ENCODE results near the gene CCDC142. TPM values are rescaled to one million over a fixed set of nuclear protein-coding genes. Genes with fewer than 3 reads are reported as not detected.

Gene CCDC142
- total and polyA plus RNA-seq, 9 of the 15 experiments (the other 6 are each of a cell fraction or from before 2014, with no cell fraction given): 0.55 to 11.7 (median 7.2) TPM

DNA sequence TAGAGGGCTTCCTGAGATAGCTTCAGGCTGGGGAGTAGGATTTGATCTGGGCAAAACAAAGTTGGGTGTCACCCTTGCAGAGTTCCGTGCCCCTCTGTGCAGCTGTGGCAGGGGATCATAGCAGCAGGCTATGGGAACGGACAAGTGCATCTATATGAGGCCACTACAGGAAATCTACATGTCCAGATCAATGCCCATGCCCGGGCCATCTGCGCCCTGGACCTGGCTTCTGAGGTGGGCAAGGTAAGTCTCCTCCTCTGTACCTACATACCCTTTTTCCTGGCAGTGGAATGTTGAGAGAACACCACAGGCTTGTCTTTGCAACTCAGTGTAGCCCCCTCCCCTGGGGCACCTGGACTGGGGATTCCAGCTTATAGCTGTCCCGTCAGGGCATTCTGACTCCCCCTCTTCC is 57.8 kb downstream of the CCDC142 start (continued):
- TF ChIP-seq, protein P1, sequence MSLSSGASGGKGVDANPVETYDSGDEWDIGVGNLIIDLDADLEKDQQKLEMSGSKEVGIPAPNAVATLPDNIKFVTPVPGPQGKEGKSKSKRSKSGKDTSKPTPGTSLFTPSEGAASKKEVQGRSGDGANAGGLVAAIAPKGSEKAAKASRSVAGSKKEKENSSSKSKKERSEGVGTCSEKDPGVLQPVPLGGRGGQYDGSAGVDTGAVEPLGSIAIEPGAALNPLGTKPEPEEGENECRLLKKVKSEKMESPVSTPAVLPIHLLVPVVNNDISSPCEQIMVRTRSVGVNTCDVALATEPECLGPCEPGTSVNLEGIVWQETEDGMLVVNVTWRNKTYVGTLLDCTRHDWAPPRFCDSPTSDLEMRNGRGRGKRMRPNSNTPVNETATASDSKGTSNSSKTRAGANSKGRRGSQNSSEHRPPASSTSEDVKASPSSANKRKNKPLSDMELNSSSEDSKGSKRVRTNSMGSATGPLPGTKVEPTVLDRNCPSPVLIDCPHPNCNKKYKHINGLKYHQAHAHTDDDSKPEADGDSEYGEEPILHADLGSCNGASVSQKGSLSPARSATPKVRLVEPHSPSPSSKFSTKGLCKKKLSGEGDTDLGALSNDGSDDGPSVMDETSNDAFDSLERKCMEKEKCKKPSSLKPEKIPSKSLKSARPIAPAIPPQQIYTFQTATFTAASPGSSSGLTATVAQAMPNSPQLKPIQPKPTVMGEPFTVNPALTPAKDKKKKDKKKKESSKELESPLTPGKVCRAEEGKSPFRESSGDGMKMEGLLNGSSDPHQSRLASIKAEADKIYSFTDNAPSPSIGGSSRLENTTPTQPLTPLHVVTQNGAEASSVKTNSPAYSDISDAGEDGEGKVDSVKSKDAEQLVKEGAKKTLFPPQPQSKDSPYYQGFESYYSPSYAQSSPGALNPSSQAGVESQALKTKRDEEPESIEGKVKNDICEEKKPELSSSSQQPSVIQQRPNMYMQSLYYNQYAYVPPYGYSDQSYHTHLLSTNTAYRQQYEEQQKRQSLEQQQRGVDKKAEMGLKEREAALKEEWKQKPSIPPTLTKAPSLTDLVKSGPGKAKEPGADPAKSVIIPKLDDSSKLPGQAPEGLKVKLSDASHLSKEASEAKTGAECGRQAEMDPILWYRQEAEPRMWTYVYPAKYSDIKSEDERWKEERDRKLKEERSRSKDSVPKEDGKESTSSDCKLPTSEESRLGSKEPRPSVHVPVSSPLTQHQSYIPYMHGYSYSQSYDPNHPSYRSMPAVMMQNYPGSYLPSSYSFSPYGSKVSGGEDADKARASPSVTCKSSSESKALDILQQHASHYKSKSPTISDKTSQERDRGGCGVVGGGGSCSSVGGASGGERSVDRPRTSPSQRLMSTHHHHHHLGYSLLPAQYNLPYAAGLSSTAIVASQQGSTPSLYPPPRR (CRISPR knock-in tag; IDR thresholded peaks at IDR 0.05; ENCODE audit: borderline replicate concordance): no peak

DNA sequence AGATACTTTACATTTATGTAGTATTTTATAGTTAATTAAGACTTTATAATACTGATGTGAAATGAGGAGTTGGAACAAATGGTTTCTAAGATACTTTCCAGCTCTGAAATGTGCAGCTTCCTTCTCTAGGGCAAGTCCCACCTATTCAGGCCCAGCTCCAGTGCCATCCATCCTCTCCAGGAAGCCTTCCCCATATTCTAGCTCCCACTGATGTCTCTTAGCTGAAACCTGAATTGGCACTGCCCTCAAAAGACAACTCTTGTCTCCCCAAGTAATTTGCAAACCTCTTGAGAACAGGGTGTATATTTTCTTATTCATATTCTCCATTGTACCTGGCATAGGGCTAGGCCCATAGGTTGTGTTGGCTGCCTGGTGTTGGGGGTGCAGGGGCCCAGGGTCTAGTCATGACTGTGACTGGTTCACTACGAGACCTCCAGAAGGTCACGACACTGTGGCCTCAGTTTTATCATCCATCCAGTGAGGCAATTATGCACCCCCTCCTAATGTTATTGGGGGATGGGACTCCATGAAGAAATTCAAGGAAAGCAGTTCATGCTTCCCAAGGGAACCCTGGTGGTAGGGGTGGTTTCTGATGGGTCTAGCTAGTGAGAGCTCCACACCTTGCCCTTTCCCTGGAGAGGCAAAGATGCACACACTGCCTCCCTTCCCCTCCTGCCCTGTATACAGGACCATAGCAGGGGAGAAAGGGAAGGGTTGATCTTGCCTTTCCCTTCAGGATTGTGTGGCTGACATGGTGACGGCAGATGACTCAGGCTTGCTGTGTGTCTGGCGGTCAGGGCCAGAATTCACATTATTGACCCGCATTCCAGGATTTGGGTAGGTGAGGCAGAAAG is 58.4 kb downstream of the CCDC142 start:
- H3K9ac ChIP-seq (ENCODE audit: insufficient read depth in 1 of 2, low read depth in 2 of 2, low read length in 2 of 2): no peak overlapping the region
- ChIA-PET POLR2A (interaction anchor here (0.5 to 0.7 kb wide), 3 partner anchors 47 to 604 kb away, joined by 3 read pairs; no protein-coding TSS in a partner anchor), CTCF (ENCODE audit: low intra/inter-chr PET ratio) (no interaction called here)
- H3K9me1 ChIP-seq (ENCODE audit: control insufficient read depth, insufficient read depth, low read length): no peaks in the 10 kb centered on the region
- no peaks in the 10 kb centered on the region for H3K36me3 ChIP-seq (ENCODE audit: control insufficient read depth, insufficient read depth, low read length)
- ATAC-seq: no peak
- peaks cover 5 to 22% of the 10 kb centered on the region in 2 experiments; a peak in 3 of 5 replicates for H3K4me1 ChIP-seq (replicated peaks in 1 of 2; ENCODE audit: control insufficient read depth in 2 of 2, insufficient read depth in 2 of 2, low read length in 2 of 2)
- WGBS (ENCODE audit: insufficient coverage, low coverage, missing lambda C conversion rate): 16% methylated on average over 5 of the region's 5 CpGs
- intact Hi-C loops (cut with micrococcal nuclease): loop anchor here (5.0 kb wide), 1 partner anchor 163 kb away; no protein-coding TSS in a partner anchor
- DNase-seq (ENCODE audit: extremely low read depth in 1 of 4, low spot score in 3 of 4): no peak
- no peak overlapping the region for H3K4me3 ChIP-seq
- no peak overlapping the region for H3K27ac ChIP-seq (ENCODE audit: extremely low read depth, low read depth, low read length)
- TF ChIP-seq PRMT5 (CRISPR knock-in tag; IDR thresholded peaks at IDR 0.05) (no peak), FOS (IDR thresholded peaks at IDR 0.05; ENCODE audit: extremely low read depth, insufficient read length) (no peak), ZNF134 (CRISPR knock-in tag; conservative IDR thresholded peaks at IDR 0.05) (no peak), NFE2 (IDR thresholded peaks at IDR 0.05; ENCODE audit: low read depth) (no peak), ZBTB7A (IDR thresholded peaks at IDR 0.05; ENCODE audit: borderline replicate concordance, control insufficient read depth, low read depth, low read length) (no peak), NRF1 (conservative IDR thresholded peaks at IDR 0.05 in 1 of 2, IDR thresholded peaks at IDR 0.05 in 1 of 2) (no peak)
- TF ChIP-seq, protein P2, sequence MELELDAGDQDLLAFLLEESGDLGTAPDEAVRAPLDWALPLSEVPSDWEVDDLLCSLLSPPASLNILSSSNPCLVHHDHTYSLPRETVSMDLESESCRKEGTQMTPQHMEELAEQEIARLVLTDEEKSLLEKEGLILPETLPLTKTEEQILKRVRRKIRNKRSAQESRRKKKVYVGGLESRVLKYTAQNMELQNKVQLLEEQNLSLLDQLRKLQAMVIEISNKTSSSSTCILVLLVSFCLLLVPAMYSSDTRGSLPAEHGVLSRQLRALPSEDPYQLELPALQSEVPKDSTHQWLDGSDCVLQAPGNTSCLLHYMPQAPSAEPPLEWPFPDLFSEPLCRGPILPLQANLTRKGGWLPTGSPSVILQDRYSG (tag; conservative IDR thresholded peaks at IDR 0.05; ENCODE audit: low read depth): no peak
- TF ChIP-seq, protein P3, sequence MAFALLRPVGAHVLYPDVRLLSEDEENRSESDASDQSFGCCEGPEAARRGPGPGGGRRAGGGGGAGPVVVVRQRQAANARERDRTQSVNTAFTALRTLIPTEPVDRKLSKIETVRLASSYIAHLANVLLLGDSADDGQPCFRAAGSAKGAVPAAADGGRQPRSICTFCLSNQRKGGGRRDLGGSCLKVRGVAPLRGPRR (CRISPR knock-in tag; IDR thresholded peaks at IDR 0.05): no peak
- no peak overlapping the region for H3K4me2 ChIP-seq (ENCODE audit: insufficient read depth, low read length)
- H2AFZ ChIP-seq (ENCODE audit: low read depth, low read length): no peak overlapping the region
- no peak for FAIRE-seq
- H3K9me3 ChIP-seq (replicated peaks; ENCODE audit: control insufficient read depth, insufficient read depth, low read depth, low read length): no peaks in the 10 kb centered on the region
- no peaks in the 10 kb centered on the region for H4K20me1 ChIP-seq (replicated peaks; ENCODE audit: control insufficient read depth, insufficient read depth, low read length)
- H3K79me2 ChIP-seq (ENCODE audit: control insufficient read depth, insufficient read depth, low read length): no peaks in the 10 kb centered on the region
- in situ Hi-C loops (cut with MboI): no loop called here
- BruUV-seq (replicated peaks): no TSS peak
- peaks cover 2 to 8% of the 10 kb centered on the region in 2 experiments; a peak in 2 of 5 replicates for H3K27me3 ChIP-seq (ENCODE audit: control insufficient read depth in 2 of 2, insufficient read depth in 2 of 2, low read length in 2 of 2)

Measured in K562 (cell line).